Left renal cortex interstitium (tissue), 4 donors: ENCODE measurements around the gene WDR70. TPM values are rescaled to one million over a fixed set of nuclear protein-coding genes. Genes with fewer than 3 reads are reported as not detected.
"Not testable (repeated sequence)": the region's sequence is repeated elsewhere in the genome, so short reads cannot be mapped to it uniquely, and the experiment has no call there.

ENCODE experiments used
- DNase-seq, 4 donors: peaks; one replicate each; pipeline ENCODE4 v3.0.0-alpha.2; 2013; ENCODE audit warnings: low read depth in 4 of 4, low spot score in 2 of 4, missing footprints in 1 of 4
- polyA plus RNA-seq, 4 donors: library from polyadenylated mRNA; unstranded; fragments of 120-200 nt; gene quantifications; one replicate each; pipeline ENCODE4 v1.2.1, GENCODE V29; 2013; ENCODE audit not compliant: insufficient read length in 4 of 4

The WDR70 gene
- polyA plus RNA-seq, 4 donors = 45.6 to 54.5 (median 53.2) TPM

GRCh38 chr5:37672118-37672588 lies 293.0 kb downstream of the WDR70 start:
- DNase-seq = not testable (repeated sequence)

GRCh38 chr5:37674361-37674760 lies 295.2 kb downstream of the WDR70 start:
- DNase-seq = not testable (repeated sequence)

GRCh38 chr5:37679326-37679725 lies 300.2 kb downstream of the WDR70 start:
- not testable (repeated sequence) for DNase-seq

GRCh38 chr5:37679903-37680302 lies 300.8 kb downstream of the WDR70 start:
- not testable (repeated sequence) for DNase-seq

- DNase-seq = no peak
Observed at GRCh38 chr5:37683072-37683471, 304.0 kb downstream of the WDR70 start.

- DNase-seq = no peak
Observed at GRCh38 chr5:37685211-37685610, 306.1 kb downstream of the WDR70 start.

GRCh38 chr5:37685816-37686215 lies 306.7 kb downstream of the WDR70 start:
- DNase-seq = no peak

- not testable (repeated sequence) for DNase-seq
Observed at GRCh38 chr5:37688925-37689324, 309.8 kb downstream of the WDR70 start.

- not testable (repeated sequence) for DNase-seq
Observed at GRCh38 chr5:37694333-37694732, 315.2 kb downstream of the WDR70 start.

GRCh38 chr5:37694867-37695266 lies 315.7 kb downstream of the WDR70 start:
- no peak for DNase-seq

- DNase-seq = no peak
Observed at GRCh38 chr5:37695647-37696046, 316.5 kb downstream of the WDR70 start.

- no peak for DNase-seq
Observed at GRCh38 chr5:37696190-37697021, 317.3 kb downstream of the WDR70 start.

GRCh38 chr5:37701868-37702267 lies 322.8 kb downstream of the WDR70 start:
- no peak for DNase-seq

GRCh38 chr5:37703841-37704241 lies 324.7 kb downstream of the WDR70 start:
- DNase-seq = no peak

GRCh38 chr5:37704406-37704805 lies 325.3 kb downstream of the WDR70 start:
- DNase-seq = no peak

GRCh38 chr5:37709020-37709419 lies 329.9 kb downstream of the WDR70 start:
- DNase-seq = no peak

- no peak for DNase-seq
Observed at GRCh38 chr5:37710965-37711364, 331.8 kb downstream of the WDR70 start.

GRCh38 chr5:37712750-37713149 lies 333.6 kb downstream of the WDR70 start:
- DNase-seq = no peak

GRCh38 chr5:37714756-37715155 lies 335.6 kb downstream of the WDR70 start:
- no peak for DNase-seq

GRCh38 chr5:37715361-37715760 lies 336.2 kb downstream of the WDR70 start:
- no peak for DNase-seq

- no peak for DNase-seq
Observed at GRCh38 chr5:37715992-37716391, 336.9 kb downstream of the WDR70 start.

GRCh38 chr5:37716405-37716804 lies 337.3 kb downstream of the WDR70 start:
- DNase-seq = no peak
